NCI-H748 treated with DMSO at 0.1 percent for 48 hours (cell line): ENCODE measurements around the gene HOXA6.

Experiments
- DNase-seq: peaks from one replicate; lab custom pipeline; 2025; lab: John Stamatoyannopoulos, UW

HOXA6 gene

DNA sequence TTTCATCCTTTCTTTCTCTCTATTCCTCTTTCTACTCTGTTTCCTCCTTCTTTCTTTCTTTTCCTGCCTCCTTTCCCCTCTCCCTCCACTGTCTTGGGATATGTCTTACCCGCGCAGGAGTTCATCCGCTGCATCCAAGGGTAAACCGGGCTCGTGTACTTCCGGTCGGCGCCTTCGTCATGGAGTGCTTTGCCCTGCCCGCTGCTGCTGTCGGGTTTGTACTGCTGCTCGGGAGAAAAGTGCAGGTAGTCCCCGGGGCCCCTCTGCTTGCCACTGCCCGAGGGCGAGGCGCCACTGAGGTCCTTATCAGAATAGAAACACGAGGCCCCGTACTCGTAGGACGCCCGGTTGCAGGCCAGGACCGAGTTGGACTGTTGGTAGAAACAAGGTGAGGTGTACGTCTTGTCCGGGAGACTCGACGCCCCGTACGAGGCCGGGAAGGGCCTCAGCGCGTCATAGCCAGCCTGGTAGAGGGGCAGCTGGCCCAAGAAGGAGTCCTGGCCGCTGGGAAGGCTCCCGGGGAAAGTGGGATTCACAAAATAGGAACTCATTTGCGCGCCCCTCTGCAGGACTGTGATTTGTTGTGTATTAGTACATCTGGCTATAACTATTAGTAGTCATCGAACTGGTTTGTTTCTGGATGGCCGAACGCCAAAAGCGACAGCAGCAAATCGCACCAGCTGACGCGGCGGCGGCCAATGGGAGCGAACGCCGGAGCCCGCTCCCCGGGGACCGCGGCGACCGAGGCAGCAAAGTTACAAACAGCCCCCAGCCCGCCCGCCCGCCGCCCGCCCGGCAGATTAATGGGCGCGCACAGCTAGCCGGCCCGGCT, at the start of gene HOXA6:
Gene HOXA6 (minus strand): TSS at position 576 of the 832 bp plus-strand sequence. CDS start 25 bp downstream, at position 551.
- DNase-seq = peak; percentile 61

DNA sequence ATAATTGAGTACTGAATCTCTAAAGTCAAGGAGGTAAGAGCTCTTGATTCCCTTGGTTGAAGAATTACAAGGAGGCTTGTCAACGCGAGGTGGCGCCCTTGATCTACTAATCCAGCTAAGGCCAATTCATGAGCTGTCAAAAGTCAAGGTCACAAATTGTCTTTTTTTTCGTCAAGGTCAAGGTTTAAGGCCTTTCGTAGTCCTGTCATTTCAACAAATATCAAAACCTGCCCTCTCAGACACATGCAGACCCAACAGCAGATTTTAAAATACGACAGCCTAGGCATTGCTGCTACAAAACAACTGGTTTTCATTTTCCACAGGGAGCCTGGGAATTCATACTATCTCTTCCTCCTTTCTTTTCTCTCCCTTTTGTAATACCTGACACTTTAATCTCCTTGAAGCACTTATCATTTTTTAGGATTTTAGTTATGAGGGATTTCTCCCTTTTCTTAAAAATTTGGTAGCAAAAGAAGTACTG, 48.8 kb upstream of the HOXA6 start:
- DNase-seq = peak; percentile 66

DNA sequence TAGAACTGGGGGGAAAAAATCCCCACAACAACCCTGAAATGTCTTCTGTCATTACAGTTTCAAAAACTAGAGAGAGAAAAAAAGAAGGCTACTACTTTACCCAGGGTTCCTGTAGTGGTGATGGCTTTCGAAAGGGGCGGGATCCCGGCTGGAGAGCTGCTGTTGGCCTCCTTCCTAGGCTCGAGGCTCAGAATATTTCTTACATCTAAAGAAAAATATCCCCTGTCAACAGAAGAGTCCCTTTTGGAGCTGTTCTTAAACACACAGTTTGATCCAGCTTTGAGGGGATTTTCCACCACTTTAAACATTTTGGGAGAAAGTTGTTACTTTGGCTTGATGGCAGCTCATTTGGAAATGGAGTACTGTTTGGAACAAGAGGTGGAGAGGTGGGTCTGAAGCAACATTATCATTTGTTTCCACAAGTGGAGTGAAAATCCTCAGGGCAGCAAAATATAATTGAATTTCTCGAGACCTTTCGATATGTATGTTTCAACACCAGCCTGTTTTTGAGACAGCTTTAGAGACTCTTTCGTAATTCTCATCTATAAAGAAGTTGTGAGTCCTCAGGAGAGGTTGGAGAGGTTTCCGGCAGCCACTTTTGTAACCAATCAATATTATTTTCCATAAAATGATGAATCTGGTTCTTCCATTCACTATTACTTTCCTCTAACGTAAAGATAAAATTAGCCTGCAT, 47.3 kb upstream of the HOXA6 start:
- DNase-seq = no peak

DNA sequence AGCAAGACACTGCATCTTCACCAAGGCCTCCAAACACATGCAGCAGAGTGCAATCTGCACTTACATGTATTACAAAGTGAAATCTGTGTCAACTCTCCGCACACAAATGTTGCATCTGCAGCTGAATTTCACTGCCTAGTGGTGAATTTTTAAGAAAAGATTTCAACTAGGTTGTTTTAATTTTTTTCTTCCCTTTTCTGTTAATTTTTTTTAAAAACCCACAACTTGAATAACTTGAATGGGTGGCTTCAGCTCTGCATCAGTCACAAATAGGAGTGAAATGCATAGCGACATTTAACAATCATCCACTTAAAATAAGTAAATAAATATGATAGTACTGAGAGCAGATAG, 46.4 kb upstream of the HOXA6 start:
- no peak for DNase-seq

DNA sequence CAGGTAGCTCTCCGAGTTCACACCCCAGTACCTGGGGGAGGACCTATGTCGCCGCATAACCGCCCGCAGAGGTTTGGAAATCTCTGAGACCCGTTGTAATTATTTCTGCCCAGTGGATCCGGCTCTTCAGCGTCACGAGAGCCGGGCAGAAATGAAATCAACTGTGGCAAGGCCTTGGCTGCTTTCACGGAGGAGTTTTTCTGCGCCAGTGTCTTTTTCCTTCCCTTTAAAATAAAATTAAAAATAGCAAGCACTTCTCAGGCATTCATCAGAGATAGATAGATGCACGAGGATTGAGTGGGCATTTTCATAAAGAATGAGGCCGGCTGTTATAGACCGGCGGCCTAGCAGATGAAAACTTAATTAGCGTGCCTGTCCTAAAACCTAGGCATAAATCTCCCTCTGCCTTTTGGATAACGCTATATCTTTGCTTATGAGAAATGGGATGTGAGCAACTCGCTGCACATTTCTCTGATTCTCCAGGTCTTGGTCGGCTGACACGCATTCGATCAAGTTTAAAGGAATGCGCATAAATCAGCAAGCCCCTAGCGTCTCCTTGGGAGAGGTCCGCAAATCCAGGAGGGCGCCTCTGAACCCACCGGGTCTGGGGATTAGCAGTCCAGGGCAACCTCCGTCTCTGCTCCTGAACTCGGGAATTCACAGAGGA, 45.9 kb upstream of the HOXA6 start:
- DNase-seq = no peak

DNA sequence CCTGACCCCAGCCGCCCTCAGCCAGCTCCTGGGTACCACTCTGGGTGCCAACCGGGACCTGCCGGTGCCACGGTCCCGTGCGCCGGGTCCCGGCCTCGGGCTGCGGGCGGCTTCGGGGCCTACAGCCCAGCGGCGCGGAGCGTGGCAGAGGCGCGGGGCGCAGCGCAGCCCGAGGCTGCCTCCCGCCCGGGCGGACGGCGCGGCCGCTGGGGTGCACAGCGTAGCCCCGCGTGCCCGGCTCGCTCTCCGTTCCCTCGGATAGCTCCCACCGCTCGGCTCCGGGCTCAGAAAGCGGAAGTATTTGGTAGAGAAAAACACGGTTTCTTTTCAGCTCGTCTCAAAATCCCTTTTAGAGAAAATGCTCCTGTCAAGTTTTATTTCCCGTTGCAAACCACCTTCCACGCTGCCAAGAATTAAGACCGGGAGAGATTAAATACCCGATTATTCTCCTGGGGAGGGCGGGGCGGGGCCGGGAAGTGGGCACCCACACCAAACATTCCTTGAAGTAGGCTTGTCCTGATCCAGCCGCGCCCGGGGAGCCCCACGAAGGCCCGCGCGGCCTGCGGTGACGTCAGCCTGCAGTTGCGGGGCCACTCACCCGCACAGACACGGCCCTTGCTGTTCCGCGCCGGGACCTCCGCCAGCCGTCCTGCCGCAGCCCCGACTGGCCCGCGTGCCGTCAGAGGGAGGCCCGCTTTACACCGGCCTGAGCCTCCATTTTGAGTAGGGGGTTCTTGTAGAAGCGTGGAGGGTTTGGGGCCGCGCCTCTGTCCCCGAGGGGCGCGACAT, 45.2 kb upstream of the HOXA6 start:
- no peak for DNase-seq

DNA sequence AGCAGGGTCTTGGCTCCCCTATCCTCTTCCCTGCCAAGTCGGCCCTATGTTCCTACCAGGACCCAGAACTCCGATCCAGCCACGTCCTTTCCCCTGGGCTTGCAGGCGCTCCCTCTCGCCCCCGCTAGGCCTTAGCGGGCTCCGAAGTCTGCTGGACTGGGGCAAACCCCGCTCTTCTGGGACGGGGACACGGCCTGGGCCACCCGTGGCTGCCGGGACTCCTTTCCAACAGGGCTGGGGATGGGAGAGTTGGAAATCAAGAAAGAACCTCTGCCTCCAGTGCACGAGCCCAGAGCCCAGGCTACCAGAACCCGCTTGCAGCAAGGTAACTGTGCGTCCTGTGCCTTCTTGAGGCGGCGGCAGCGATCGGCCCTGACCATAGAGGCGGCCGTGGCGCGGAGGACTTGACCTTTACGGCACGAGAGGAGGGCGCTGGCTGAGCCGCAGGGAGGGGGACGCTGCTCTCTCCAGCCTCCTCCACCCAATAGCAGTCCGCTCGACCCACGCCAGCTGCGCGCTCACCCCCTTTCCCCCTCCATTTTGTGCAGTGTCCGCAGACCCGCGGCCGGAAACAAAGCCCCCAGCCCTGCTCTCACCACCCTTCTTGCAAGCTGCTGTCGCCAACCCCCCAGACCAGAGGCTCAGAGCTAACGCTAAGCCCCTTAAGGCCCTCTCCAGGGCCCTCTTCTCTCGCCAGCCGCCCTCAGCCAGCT, 44.4 kb upstream of the HOXA6 start:
- no peak for DNase-seq

DNA sequence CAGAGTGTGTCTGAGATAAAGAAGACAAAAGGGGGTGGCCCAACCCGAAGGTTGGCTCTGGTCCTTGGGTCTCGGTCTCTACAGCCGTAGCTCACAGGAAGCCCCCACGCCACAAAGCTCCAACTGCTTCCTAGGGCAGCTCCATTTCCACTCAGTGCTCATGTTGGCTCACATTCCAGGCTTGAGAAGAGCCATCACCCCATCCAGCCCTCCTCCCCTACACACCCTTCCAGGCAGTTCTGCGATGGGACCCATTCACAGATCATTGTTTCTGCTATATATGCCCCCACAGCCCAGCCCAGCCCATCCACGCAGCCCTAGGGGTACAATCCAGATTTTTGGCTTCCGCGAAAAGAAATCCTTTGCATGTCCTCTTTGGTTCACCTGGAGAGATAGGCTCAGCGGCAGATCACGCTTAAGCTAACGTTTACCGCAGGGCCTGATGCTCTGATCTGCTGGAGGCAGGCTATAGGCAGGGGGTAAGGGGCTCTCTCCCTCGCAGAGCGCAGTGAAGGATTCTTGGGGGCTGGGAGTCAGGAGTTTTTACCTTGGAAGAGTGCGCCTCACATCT, 43.7 kb upstream of the HOXA6 start:
- no peak for DNase-seq

DNA sequence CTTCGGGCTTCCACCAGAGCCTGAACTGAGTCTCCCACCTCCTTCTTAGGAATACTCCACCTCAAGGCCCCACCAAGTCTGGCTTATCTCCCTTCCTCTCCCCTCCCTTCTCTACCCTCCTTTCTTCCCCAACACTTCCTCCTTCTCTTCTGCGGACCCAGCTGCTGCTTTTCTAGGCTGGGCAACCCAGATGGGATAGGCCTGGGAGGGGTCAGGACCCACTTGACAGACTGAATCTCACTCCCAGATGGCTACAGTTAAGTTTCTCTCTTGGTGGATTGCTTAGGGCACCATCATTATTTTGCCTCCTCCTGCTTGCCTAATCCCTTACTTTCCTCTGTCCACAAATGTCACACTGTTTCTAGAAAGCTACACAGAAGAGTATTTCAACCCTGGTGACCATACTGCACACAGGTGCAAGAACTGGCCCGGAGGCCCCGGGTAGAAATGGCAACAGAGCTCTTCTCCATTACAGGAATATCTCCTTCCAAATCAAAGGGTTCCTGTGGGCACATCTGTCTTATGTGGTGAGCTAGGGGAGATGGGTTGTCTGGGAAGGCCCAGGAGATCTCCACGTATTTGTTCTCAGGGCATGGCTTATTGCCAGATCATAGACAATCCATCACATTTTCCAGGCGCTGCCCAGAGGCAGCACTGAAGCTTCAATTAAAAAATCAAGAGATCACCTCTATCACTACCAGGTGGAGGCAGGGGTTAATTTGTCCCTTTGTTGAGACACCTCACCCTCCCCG, 42.6 kb upstream of the HOXA6 start:
- no peak for DNase-seq

DNA sequence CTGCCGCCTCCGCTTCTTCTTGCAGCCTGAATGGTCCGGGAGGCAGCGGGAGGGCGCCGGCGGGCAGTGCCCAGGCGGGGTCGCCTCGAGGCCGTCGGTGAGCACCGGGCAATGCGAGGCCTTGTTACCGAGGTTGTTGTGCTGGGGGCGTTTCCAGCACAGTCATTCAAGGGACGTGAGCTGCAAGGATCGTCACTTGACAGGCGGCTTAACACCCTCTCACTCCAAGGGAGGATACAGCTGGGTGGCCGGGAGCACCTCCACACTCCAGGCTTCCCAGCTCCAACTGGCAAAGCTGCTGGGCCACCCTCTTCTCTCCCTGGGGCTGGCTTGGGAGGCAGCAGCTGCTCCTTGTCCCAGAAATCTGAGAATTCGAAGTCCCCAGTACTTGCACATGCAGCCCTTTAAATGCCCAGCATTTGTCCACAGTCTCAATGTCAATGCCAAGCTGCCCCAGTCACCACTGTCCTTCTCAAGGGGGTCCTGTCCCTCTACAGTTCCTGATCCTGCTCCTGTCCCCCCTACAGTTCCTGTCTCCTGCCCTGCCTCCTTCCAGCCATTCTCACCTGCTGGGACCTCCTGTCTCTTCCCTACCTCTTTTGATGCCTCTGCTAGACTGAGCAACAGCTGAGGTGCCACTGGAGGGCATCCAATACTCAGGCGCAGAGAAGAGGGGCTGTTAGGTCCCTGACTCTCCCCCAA, 41.9 kb upstream of the HOXA6 start:
- no peak for DNase-seq

DNA sequence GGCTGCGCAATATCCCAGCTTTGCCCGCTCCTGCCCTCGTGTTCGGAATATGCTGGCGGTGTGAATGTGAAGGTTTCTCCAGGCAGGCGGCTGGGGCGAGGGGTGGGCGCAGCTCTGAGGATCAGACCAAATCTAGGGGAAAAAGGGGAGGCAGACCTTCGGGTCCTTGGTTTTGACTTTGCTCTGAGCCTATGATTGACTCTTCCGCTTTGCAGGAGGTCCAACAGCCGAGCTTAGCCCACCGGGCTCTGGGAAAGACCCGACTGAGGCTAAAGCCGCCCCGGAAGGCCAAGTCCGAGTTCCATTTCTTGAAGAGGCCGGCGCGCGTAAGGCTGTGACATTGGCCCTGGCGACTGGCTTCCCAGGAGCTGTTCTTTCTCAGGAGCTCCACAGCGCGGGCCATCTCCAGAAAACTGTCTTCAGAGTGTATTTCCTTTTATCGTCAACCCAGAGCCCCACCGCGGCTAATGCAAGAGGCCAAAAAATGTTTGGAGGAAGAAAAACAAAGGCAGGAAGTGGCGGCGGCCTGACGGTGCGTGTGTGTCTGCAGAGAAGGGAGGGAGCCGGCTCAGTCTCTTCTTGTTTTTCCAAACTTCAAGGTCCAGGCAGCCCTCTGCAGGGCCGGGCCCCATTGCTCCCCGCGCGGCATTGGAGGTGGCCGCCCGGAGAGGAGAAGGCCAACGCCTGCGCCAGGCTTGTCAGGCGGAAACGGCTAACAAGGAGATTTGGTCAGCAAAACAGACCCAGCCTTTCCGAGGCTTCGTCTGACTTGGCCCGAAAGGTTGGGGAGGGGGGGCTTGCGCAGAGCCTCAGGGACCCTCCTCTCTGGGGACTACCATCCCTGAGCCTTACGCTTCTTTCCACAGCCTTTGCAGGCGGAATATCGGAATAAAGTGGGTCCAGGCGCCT, 41.1 kb upstream of the HOXA6 start:
- no peak for DNase-seq

DNA sequence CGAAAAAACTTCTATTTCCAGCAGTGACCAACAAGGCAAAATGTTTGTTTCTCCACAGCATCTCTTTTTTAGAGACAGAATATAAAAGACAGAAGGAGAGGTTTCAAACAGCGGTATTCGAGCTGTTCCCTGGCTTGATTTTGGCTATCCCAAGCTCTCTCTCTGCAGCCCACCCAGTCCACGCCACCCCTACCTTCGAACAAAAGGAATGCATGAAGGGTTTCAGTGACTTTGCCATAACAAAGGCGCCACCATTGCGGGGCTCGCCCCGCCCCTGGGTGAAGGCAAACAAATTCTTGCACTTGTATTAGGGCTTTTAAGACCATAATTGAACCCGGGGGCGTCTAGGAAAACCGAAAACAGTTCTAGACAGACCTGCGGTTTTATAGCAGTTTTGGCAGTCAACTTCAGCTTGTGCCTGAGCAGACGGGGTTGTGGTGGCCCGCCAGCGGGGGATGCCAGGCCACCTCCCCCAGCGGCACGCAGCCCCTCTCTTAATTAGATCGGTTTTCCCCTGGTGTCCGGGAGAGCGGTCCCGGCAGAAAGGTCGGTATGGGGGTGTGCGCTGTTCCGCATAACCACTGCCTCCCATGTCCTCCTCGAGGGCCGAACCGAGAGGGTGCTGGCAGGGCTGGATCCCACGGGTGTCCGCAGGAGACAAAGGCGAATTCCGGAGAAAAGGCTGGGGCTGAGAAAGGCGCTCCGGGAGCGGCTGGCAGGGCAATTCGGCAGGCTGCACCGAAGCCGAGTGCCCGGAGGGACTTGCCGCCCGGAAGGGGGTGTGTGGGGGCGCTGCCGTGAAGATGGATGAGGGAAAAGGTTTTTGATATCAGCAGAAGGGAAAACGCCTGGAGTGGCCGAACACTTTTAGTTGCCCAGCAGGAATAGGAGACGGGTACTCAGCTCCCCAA, 40.2 kb upstream of the HOXA6 start:
- no peak for DNase-seq

DNA sequence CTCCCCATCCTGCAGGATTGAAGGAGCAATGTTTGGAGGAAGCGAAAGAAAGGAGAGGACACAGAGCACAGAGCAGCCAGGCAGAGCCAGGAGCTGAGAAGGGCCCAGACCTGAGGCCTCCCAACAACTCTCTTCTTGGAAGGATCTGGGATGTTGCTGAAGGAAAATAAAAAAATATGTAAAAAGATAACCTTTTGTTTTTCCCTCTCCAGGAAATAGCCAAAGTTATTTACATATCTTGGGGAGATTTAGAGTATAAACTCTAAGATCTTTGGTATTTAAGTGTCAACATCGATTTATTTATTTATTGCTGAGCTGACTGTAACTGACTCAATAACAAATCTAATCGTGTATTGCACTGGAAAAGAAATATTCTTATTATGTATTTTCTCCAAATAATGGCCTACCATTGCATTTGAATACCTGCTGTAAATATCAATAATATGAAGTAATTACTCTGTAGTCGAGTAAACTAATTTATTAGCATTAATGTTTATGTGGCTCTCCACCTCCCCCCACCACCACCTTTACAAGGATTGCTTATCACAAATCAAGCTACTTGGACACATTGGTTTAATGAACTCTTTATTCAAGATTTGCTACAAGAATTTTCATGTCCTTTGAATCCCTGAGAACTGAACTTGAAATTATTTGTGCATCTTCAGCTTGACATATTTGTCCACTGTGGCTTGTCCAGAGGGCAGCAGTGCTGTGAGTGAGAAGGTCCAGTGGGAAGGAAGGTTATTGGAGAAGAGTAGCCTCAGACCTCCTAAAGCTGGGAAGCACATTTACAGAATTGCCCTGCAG, 39.3 kb upstream of the HOXA6 start:
- DNase-seq = no peak

DNA sequence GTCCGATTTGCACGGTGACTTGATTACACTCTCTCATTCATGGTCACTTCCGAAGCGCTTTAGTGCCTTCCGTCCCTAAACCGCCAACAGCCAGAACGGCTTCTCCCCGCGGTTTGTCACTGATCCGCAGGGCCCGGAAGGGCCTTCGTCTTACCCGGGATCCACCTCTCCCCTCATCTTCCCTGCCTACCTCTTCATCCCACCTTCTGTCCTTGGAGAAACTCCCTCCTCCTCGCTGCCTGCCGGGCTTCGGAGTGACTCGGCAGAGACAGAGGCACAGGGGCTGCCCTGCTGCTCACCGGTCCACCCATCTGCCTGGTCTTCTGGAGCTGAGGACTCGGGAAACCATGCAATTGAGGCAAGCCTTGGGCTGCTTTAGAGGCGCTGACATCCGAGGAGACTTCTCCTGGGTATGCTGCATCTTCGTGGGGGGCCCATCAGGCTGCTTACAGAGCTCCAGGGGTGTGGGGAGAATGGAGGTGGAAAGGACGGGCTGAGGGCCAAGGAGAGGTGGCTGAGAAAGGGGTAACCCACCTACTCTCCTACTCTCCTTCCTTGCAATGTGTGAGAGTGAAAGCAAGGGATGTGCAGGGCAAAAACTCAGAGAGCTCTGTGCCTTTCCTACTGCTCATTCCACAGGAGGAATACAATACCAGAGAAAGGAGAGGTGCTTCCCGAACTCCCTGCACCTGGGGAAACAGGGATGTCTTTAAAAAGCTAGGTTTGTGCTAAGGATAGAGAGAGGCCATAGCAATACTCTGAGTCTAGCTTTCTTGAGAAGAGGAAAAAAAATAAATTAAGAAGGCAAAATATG, 38.5 kb upstream of the HOXA6 start:
- DNase-seq = no peak

DNA sequence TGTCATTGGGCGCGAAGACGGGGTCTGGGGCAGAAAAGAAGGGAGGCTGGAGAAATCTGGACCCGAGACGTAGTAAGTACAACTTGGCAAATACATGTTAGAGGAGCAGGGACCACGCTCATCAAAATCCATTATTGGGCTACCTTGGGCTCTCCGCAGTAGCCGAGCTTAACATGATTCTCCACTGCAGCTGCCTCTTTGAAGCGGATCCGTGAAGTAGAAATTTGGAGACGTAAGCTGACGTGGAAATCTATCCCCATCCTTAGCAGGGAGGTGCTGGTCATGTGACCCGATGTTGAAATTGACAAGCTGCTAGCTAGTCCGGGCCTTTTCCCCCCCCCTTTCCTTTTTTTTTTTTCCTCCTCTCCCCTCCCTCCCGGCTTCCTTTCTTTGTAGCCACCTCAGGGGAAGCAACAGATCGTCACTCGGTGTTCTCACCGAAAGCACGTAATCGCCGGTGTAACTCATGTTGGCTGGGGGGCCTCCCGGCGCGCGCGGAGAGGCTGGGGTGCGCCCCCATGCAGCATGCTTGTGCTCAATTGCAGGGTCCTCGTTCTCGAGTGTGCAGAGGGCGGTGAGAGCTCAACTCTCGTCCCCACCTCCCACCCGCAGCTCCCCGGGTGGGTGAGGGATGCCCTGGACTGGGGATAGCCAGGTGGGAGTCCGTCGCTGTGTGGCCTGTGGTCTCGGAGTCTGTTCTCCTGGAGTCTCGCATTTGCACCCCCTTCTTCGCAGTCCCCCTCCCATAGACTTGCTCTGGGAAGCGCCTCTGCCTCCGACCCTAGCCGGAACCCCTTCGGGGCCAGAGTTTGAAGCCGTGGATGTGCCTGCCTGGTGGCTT, 37.7 kb upstream of the HOXA6 start, which contains the start of gene HOXA11:
Gene HOXA11 (minus strand): TSS at position 220 of the 841 bp plus-strand sequence. CDS start 88 bp downstream, at position 132.
- DNase-seq = no peak
